Measurements from ENCODE around the gene FARP2.
"Not testable (repeated sequence)": the region's sequence is repeated elsewhere in the genome, so short reads cannot be mapped to it uniquely, and the experiment has no call there.

FARP2 gene, protein sequence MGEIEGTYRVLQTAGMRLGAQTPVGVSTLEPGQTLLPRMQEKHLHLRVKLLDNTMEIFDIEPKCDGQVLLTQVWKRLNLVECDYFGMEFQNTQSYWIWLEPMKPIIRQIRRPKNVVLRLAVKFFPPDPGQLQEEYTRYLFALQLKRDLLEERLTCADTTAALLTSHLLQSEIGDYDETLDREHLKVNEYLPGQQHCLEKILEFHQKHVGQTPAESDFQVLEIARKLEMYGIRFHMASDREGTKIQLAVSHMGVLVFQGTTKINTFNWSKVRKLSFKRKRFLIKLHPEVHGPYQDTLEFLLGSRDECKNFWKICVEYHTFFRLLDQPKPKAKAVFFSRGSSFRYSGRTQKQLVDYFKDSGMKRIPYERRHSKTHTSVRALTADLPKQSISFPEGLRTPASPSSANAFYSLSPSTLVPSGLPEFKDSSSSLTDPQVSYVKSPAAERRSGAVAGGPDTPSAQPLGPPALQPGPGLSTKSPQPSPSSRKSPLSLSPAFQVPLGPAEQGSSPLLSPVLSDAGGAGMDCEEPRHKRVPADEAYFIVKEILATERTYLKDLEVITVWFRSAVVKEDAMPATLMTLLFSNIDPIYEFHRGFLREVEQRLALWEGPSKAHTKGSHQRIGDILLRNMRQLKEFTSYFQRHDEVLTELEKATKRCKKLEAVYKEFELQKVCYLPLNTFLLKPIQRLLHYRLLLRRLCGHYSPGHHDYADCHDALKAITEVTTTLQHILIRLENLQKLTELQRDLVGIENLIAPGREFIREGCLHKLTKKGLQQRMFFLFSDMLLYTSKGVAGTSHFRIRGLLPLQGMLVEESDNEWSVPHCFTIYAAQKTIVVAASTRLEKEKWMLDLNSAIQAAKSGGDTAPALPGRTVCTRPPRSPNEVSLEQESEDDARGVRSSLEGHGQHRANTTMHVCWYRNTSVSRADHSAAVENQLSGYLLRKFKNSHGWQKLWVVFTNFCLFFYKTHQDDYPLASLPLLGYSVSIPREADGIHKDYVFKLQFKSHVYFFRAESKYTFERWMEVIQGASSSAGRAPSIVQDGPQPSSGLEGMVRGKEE

DNA sequence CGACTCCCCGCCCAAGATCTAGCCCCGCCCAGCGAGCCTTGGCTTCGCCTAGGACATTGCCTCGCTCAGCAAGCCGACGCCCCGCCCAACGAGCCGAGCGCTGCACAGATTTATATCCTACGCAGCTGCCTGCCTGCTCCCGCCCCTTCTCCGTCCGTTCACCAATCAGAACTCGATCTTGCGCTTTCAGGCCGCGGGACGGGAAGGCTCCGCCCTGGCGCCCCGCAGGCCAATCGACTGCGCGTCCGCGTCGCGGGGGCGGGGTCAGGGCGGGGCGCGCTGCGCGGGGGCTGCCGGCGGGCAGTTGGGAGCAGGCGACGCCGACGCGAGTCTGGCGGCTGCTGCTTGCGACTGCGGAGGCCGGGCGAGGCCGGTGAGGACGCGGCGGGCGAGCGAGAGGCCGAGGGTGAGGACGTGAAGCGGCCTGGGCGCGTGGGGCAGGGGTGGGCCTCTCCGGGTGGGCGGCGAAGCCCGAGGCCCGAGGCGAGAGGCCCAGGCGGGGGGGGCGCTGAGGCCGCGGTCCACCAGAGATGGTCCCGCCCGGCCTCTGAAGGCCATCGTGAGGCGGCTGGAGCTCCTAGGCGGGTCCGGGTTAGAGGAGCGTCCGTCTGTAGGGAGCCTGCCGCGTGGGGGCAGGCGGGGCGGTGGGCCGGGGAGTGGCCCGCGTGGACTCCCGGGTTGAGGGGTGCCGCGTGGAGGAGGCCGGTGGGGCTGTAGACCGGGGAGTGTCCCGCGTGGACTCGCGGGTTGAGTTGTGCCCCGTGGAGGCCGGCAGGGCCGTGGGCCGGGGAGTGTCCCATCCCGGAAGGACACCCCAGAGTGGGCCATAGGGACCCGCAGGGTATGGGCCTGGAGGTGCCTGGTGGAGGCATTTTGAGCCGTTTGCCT is at the start of gene FARP2:
Gene FARP2, plus strand, starts transcription at position 303 of the 888 bp plus-strand sequence. CDS start 16,823 bp downstream, outside the sequence.
- peak; percentile 97 for DNase-seq

DNA sequence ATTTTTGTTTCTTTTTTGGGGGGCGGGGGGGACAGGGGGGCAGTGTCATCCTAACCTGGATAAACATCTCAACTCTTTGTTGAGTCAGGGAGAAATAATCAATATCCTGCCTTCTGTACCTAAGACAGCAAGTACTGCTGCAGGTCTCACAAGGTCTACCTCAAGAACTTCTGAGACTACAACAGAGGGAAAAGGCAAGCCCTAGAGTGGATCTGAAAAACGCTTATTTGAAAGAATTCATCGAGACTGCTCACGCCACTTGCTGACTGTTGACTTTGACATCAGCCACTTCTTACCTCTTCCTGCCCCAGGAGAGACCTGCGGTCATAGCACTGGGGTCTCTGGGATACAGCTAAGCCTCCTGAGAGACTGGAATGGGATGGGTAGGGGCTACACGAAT is 49.0 kb upstream of the FARP2 start:
- DNase-seq = no peak

DNA sequence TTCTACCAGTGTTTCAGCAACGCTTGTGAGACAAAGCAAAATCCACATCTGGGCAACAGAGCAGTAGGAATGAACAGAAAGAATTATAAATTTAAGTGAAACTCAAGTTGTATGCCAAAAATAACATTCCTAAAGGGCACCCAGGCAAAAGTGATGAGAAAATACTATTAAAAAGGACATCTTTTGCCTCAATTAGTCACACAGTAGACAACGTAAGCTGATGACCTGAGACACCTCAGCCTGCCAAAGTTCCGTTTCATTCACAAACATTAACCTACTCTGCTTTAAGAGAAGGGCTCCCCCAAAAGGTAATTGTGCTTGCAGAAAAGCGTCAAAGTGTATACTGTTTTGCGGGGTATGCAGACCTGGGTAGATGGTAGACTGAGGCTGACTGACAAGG is 47.8 kb upstream of the FARP2 start:
- DNase-seq = no peak

DNA sequence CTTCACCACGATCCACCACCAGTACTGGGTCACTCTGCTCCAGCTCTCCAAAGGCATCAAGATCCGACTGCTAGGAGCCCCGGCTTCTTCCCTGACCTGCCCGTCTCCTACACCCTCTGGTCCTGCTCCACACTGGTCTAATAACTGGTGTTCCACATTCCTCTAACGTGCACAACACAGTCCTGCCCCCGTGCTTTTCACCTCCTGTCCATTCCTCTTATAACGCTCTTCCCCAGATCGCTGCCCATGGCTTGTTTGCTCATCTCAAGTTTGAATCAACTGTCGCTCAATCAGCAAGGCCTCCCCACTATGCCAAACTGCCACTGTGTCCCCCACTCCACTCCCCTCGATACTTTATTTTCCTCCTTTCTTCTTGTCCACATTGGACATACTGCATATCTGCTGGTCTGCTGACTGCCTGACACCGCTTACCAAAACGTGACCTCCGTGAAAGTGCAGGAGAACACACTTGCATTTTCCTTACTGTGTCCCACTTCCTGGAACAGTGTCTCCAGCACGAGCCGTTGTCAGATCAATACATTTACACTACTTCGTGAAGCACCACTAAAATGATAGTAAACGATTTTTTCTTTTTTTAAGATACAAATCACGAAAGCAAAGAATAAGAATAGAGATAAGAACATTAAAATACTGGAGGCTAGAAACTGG is 47.1 kb upstream of the FARP2 start:
- no peak for DNase-seq

DNA sequence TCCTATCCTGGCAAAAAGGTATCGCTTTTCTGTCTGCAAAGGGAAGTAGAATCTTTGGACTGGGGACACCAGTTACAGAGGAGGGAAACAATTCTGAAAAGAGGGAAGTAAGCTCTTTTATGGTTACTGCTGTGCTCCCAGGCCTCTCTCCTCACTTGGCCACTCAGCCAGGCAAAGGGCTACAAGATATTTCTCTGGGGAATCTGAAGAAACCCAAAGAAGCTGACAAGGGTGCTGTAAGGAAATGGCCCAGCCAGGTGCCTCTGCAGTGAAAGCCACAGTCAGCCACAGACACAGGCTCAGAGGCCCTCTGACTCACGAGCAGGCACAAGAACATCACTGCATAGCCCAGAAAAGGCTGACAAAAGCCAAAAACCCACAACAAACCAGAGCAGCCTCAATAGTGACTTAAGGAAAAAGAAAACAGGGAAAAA is 46.4 kb upstream of the FARP2 start:
- DNase-seq = no peak

DNA sequence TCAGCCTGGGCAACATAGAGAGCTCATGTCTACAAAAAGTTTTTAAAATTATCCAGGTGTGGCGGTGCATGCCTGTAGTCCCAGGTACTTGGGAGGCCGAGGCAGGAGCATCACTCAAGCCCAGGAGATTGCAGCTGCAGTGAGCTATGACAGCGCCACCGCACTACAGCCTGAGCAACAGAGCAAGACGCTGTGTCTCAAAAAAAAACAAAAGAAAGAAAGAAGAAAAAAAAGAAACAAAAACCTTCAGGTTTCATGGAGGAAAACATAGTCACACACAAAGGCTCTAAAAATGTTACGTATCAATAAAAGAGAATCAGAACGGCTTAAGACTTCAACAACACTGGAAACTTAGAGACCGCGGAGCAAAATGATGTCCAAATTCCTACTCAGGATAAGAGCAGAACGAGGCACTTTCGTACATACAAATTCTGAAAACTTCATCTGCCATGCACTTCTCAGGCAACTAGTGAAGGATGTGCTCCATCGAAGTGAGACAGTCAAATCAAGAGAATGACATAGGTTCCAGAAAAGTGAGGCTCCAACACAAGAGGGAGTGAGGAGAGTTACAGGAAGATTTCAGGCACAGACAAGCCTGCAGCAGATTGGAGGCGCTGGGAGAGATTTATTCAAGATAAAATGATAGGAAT is 45.0 kb upstream of the FARP2 start:
- DNase-seq = no peak

DNA sequence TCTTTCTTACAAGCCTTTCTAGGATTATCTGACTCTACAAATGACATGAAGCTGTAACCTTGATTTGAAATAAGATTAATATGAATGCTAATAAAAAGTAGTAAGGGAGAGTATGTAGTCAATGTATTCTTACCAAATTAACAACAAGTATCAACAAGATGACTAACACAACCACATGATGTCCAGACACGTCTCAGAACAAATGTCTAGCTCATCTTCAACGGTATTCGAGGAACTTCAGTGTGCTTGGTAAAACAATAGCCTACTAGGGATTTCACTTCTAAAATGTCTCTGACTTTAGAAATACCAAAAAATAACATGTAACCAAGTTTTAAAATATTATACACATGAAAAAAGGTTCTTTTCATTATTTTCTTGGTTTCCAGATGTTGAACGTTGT is 44.0 kb upstream of the FARP2 start:
- no peak for DNase-seq

DNA sequence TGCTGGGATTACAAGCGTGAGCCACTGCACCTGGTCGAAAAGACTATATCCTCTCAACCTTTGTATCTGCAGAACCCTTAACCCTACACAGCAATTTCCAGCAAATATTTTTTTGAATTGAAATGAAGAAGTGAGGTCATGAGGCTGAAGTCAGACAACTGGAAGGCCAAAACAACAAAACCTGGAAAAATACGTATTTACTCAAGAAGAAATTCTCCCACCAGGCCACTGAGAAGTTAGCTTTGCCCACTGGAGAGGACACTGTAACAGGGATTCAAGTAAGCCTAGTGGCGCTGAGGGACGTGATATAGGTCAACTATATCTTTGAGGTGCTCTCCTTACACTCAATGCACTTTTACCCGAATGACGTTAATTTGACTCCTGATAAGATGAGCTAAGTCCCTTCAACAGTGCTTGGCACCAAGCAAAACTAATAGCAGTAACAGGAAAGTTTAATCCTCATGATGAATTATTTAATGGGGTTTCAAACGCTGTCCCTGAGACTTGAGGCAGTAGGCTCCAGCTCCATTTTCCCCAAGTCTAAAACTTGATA is 42.5 kb upstream of the FARP2 start:
- DNase-seq = peak; percentile 19

DNA sequence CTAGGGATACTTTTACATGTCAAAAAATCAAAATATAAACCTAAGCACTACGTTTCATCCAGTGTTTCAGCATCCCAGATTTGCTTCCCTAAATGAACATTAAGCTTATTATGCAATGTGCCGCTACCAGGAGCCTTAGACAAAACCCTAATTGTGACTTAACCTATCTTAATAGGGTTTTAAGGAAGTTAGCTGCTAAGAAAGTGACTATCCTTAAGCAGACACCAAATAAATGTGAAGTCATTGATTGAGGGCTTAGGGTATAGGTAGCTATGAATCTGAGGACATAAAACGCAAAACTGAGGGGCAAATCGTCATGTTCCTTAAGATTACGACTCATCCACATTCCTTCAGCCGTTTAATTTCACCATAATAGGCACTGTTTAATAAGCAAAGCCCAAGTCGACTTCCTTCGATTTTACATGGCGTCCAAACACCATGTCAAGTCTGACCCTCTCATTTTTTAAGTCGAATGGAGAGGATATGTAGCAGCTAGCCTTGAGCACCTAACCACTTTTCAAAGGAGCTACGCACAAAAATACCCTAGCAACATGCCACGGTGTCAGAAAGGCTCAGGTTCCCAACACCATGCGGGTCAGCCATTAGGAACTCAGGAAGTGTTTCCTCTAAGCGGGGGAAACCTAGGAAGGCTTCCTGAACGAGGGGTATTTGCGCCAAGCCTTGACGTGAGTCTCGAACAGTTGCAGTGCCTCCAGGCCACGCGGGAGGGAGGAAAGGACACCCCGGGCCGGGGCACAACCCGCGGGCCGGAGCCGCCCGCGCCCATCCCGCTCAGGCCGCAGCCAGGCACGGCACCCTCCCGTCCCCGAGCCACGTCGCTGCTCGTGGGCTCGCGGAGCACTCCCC is 41.6 kb upstream of the FARP2 start:
- DNase-seq = peak; percentile 67

DNA sequence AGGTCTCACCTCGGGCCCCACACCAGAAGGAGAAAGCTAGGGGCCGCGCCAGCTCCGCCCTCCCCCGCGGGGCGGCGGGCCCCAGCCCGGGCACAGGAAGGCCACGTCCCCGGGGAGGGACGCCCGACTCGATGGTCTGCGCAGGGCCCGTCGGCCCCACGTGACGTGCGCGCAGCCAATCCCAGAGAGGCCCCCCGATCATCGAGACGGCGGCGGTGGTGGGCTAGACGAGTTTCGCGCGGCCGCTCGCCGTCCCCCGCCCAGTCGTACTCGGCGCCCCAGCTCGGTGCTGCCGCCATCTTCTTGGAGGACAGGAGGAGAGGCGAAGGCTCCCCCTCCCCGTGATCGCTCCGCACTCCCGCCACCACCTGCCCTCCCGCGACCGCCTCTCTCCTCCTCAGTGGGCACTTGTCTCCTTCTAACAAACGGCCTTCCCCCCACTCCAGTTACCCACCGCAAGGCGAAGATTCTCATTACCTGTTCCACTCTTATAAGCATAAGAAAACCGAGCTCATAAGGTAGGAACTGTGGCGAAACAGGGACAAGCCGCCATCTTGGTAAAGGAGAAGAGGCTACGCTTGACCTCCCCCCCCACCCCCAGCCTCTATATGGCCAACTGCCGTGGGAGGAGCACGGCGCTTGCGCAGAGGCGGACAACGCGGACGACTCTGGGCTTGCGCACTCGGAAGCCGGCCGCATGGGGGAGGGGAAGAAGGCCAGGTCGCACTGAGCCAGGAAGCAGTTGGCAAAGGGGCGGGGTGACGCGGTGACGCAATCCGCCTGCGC is 40.8 kb upstream of the FARP2 start, which contains the start of gene HDLBP:
Gene HDLBP, minus strand, starts transcription at position 580 of the 786 bp plus-strand sequence. CDS start 48,803 bp downstream, outside the sequence.
- peak; percentile 98 for DNase-seq

DNA sequence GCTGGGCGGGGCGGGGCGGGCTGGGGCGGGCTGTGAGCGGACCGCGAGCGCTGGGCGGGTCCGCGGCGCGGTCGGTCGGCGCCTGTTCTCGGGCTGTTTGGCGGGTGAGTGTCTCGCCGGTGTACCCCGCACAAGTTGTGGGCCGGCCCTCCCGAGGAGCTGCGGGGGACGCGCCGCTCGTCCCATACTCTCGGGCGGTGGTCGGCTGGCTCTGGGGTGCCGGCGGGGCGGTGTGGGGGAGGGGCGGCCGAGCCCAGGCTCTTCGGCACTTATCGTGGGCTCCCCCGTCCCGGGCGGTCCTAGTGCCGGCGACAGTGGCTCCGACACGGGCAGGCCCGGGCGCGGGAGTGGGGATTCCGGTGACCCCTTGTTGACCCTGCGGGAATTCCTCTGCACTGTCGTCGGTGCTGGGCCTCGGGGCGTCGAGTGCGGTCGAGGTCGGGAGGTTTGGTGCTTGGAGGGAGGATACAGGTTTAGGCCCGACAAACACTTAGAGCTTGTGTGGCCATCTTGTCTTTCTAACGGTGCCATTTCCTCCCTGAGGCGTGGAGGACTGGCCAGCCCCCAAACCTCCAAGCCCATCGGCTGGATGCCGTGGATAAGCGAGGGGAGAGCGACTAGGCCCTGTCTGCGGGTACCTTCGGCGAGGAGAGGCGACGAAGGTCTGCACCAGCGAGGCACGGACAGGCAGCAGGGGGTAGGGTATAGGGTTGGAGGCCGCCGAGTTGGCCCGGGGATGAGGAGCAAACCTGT is 40.0 kb upstream of the FARP2 start, which contains the start of gene SEPTIN2:
Gene SEPTIN2, plus strand, starts transcription at position 47 of the 753 bp plus-strand sequence. CDS start 8,308 bp downstream, outside the sequence.
- DNase-seq = peak; percentile 67

DNA sequence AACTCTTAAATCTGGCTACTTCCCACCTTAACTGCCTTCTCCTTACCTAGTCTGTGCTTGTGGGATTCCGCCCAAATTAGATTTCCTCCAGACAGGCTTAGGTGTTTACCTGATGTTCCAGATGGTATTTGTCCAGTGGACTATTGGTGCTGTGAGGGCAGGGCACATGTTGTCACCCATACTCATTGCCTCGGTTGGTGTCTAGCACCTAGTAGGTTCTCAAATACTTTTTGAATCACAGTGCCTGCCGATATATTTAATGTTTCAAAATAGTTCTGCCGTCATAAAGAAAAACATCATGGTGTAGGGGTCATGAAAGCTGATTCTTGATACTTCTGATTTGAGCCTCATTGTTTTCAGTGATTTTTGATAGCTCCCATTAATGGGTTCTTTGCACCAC is 39.3 kb upstream of the FARP2 start:
- DNase-seq = no peak

DNA sequence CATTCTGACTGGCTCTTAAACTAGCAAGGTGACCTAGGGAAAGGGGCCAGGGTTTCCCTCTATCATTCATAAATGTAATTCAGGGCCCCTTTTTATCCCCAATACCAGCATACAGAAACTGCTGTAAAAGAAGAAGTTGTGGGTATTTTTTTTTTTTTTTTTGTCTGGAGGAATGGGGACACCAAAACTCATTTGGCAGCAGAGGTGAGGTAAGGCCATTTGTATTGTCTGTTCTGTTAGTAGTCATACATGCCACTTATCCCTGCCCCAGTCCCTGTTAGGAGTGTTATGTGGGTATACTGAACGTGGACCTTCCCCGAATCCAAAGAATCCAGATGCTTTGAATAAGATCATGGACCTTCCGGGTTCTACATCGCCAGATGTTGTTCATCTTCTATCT is 38.7 kb upstream of the FARP2 start:
- DNase-seq = no peak

DNA sequence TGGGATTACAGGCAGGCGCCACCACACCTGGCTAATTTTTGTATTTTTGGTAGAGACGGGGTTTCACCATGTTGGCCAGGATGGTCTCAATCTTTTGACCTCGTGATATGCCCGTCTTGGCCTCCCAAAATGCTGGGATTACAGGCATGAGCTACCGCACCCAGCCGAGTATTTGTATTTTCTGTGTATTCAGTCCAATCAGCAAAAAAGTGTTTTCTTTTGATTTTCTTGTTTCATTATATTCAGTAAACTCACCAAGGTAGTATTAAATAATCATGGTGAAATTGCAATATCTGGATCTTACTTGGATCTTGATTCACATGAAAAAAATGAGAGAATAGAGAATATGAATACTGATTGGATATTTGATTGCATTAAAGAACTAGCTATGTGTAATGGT is 37.3 kb upstream of the FARP2 start:
- DNase-seq = not testable (repeated sequence)

DNA sequence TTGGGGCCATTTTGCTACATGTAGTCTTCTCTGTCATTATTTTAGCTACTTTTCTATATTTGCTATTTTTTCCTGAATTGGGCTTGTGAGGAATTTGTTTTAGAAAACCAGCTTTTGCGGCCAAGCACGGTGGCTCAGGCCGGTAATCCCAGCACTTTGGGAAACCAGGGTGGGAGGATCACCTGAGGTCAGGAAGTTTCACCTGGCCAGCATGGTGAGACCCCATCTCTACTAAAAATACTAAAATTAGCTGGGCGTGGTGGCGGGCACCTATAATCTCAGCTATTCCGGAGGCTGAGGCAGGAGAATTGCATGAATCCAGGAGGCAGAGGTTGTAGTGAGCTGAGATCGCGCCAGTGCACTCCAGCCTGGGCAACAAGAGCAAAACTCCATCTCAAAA is 35.7 kb upstream of the FARP2 start:
- DNase-seq = no peak

DNA sequence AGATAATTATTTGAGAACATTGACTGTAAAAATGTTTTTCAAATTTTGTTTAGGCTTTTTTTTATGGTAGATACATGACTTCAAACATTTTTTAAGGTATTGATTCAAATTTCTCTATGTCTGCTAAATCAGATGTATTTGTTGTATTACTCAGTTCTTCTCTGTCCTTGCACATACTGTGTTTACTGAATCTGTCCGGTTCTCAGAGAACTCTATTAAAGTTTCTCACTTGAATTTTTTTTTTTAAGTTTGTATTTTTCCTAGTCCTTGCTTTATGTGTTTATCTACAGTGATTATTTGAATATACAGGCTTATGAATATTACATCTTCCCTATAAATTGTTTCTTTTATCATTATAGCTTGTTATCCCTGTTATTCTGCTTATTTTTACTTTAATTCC is 35.1 kb upstream of the FARP2 start:
- DNase-seq = no peak

DNA sequence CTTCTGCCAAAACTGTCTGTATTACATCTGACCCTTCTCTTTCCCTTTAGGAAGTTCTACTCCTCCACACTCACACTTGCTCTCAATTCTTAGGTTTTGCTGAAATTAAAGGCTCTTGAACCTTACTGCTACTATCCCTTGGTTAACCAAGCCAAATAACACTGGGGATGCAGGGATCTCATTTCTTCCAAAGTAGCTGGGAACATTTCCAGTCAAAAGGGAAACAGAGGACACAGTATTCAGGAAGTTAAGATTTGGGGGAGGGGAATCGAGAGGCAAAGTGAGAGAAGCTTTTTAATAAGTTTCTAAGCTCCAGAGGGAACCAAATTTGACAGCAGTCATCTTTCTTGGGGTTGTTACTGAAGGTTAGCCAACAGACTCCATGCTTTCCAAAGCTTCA is 34.2 kb upstream of the FARP2 start:
- no peak for DNase-seq

DNA sequence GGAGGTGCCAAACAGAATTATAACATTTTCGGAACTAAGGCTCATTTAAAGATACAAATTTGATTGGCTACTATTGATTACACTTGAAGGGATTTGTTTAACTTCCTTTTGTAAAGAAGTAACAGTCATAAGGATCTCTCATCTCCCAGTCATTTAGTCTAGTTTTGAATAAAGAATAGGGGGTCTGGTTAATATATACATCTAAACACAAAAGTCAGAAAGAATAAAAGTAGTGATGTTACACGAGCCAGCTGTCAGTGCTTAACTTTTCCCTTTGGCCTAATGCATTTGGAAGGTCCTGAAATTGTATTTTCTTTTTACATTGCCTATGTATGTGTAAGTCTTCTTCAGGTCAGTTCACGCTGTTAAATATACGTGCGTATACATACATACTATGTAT is 32.3 kb upstream of the FARP2 start:
- no peak for DNase-seq

All from hematopoietic multipotent progenitor cell treated with erythropoietin and hydrocortisone succinate and interleukin-3 and kit ligand, for 8 days (in vitro differentiated cells).